ENCODE measurements around the gene LATS2. TPM values are rescaled to one million over a fixed set of nuclear protein-coding genes. Genes with fewer than 3 reads are reported as not detected.
"Not testable (repeated sequence)": the region's sequence is repeated elsewhere in the genome, so short reads cannot be mapped to it uniquely, and the experiment has no call there.

The LATS2 gene
- total RNA-seq, 3 donors from 2014 or later, result 0.71 to 1.3 (median 1.2) TPM

- Mint-ChIP-seq H3K27me3 (ENCODE audit: low read depth) (peaks cover 14% of the 10 kb centered on the region), H3K4me1 (ENCODE audit: low read depth) (peaks cover 3% of the 10 kb centered on the region), H3K4me3 (no peak overlapping the region), H3K36me3 (ENCODE audit: insufficient read depth) (no peaks in the 10 kb centered on the region), H3K9me3 (no peaks in the 10 kb centered on the region)
- DNase-seq, result no peak
- ATAC-seq, result no peak
Measured at GRCh38 chr13:21065686-21066085, 4.3 kb upstream of the LATS2 start.

- ATAC-seq, result no peak
- H3K4me1 Mint-ChIP-seq (ENCODE audit: low read depth), result peaks cover 3% of the 10 kb centered on the region
- H3K27me3 Mint-ChIP-seq (ENCODE audit: low read depth), result peaks cover 29% of the 10 kb centered on the region
- H3K9me3 Mint-ChIP-seq, result no peaks in the 10 kb centered on the region
- H3K36me3 Mint-ChIP-seq (ENCODE audit: insufficient read depth), result no peaks in the 10 kb centered on the region
- DNase-seq, result no peak
- H3K4me3 Mint-ChIP-seq, result peak overlapping the region; percentile 5
Measured at GRCh38 chr13:21063031-21063430, 1.6 kb upstream of the LATS2 start.

- ATAC-seq (peak; percentile 40 to 43), DNase-seq (no peak)
- Mint-ChIP-seq H3K4me1 (ENCODE audit: low read depth) (peaks cover 3% of the 10 kb centered on the region), H3K36me3 (ENCODE audit: insufficient read depth) (no peaks in the 10 kb centered on the region), H3K27me3 (ENCODE audit: low read depth) (peaks cover 39% of the 10 kb centered on the region), H3K9me3 (no peaks in the 10 kb centered on the region), H3K4me3 (peak overlapping the region; percentile 54)
Measured at GRCh38 chr13:21060338-21061028, 903 bp downstream of the LATS2 start.

- H3K27me3 Mint-ChIP-seq (ENCODE audit: low read depth), result peaks cover 40% of the 10 kb centered on the region
- ATAC-seq, result no peak
- DNase-seq, result no peak
- peak overlapping the region; percentile 54 for H3K4me3 Mint-ChIP-seq
- no peaks in the 10 kb centered on the region for H3K9me3 Mint-ChIP-seq
- H3K36me3 Mint-ChIP-seq (ENCODE audit: insufficient read depth), result no peaks in the 10 kb centered on the region
- H3K4me1 Mint-ChIP-seq (ENCODE audit: low read depth), result peaks cover 3% of the 10 kb centered on the region
Measured at GRCh38 chr13:21059641-21060337, 1.6 kb downstream of the LATS2 start.

GRCh38 chr13:21058361-21058760 lies 3.0 kb downstream of the LATS2 start:
- DNase-seq (no peak), ATAC-seq (no peak)
- H3K36me3 Mint-ChIP-seq (ENCODE audit: insufficient read depth), result no peaks in the 10 kb centered on the region
- H3K27me3 Mint-ChIP-seq (ENCODE audit: low read depth), result peaks cover 41% of the 10 kb centered on the region
- peaks cover 3% of the 10 kb centered on the region for H3K4me1 Mint-ChIP-seq (ENCODE audit: low read depth)
- H3K9me3 Mint-ChIP-seq, result no peaks in the 10 kb centered on the region
- H3K4me3 Mint-ChIP-seq, result no peak overlapping the region

GRCh38 chr13:21055511-21056045 lies 5.8 kb downstream of the LATS2 start:
- Mint-ChIP-seq H3K27me3 (ENCODE audit: low read depth) (peaks cover 27% of the 10 kb centered on the region), H3K4me1 (ENCODE audit: low read depth) (peaks cover 3% of the 10 kb centered on the region), H3K4me3 (no peak overlapping the region), H3K36me3 (ENCODE audit: insufficient read depth) (no peaks in the 10 kb centered on the region), H3K9me3 (no peaks in the 10 kb centered on the region)
- DNase-seq (no peak), ATAC-seq (no peak)

GRCh38 chr13:21055016-21055415 lies 6.4 kb downstream of the LATS2 start:
- ATAC-seq (no peak), DNase-seq (no peak)
- H3K36me3 Mint-ChIP-seq (ENCODE audit: insufficient read depth), result no peaks in the 10 kb centered on the region
- H3K9me3 Mint-ChIP-seq, result no peaks in the 10 kb centered on the region
- H3K4me3 Mint-ChIP-seq, result no peak overlapping the region
- H3K27me3 Mint-ChIP-seq (ENCODE audit: low read depth), result peaks cover 25% of the 10 kb centered on the region
- H3K4me1 Mint-ChIP-seq (ENCODE audit: low read depth), result peaks cover 3% of the 10 kb centered on the region

GRCh38 chr13:21054313-21054712 lies 7.1 kb downstream of the LATS2 start:
- ATAC-seq (no peak), DNase-seq (no peak)
- Mint-ChIP-seq H3K27me3 (ENCODE audit: low read depth) (peaks cover 21% of the 10 kb centered on the region), H3K4me1 (ENCODE audit: low read depth) (peaks cover 3% of the 10 kb centered on the region), H3K4me3 (no peak overlapping the region), H3K36me3 (ENCODE audit: insufficient read depth) (no peaks in the 10 kb centered on the region), H3K9me3 (no peaks in the 10 kb centered on the region)

- peaks cover 12% of the 10 kb centered on the region for H3K27me3 Mint-ChIP-seq (ENCODE audit: low read depth)
- DNase-seq, result no peak
- ATAC-seq, result no peak
- H3K36me3 Mint-ChIP-seq (ENCODE audit: insufficient read depth), result no peaks in the 10 kb centered on the region
- peaks cover 3% of the 10 kb centered on the region for H3K4me1 Mint-ChIP-seq (ENCODE audit: low read depth)
- no peaks in the 10 kb centered on the region for H3K9me3 Mint-ChIP-seq
- no peak overlapping the region for H3K4me3 Mint-ChIP-seq
Measured at GRCh38 chr13:21053231-21053630, 8.2 kb downstream of the LATS2 start.

GRCh38 chr13:21051675-21052074 lies 9.7 kb downstream of the LATS2 start:
- Mint-ChIP-seq H3K9me3 (no peaks in the 10 kb centered on the region), H3K36me3 (ENCODE audit: insufficient read depth) (no peaks in the 10 kb centered on the region), H3K4me1 (ENCODE audit: low read depth) (peaks cover 3% of the 10 kb centered on the region), H3K27me3 (ENCODE audit: low read depth) (peaks cover 3% of the 10 kb centered on the region), H3K4me3 (no peak overlapping the region)
- DNase-seq (no peak), ATAC-seq (no peak)

GRCh38 chr13:21050288-21051197 lies 10.8 kb downstream of the LATS2 start:
- Mint-ChIP-seq H3K4me1 (ENCODE audit: low read depth) (peaks cover 3% of the 10 kb centered on the region), H3K9me3 (no peaks in the 10 kb centered on the region), H3K4me3 (no peak overlapping the region), H3K36me3 (ENCODE audit: insufficient read depth) (no peaks in the 10 kb centered on the region), H3K27me3 (ENCODE audit: low read depth) (peaks cover 2% of the 10 kb centered on the region)
- peak in 1 of 2 donors; percentile 21 for ATAC-seq
- no peak for DNase-seq

- DNase-seq; H3K4me3 Mint-ChIP-seq; H3K9me3 Mint-ChIP-seq; H3K36me3 Mint-ChIP-seq (ENCODE audit: insufficient read depth); H3K27me3 Mint-ChIP-seq (ENCODE audit: low read depth); H3K4me1 Mint-ChIP-seq (ENCODE audit: low read depth); ATAC-seq: not testable (repeated sequence)
Measured at GRCh38 chr13:21049731-21050130, 11.7 kb downstream of the LATS2 start.

GRCh38 chr13:21048901-21049698 lies 12.3 kb downstream of the LATS2 start:
- ATAC-seq, result no peak
- Mint-ChIP-seq H3K36me3 (ENCODE audit: insufficient read depth) (no peaks in the 10 kb centered on the region), H3K4me1 (ENCODE audit: low read depth) (peaks cover 3% of the 10 kb centered on the region)

More at GRCh38 chr13:21048901-21049698, 12.3 kb downstream of the LATS2 start:
- no peak for DNase-seq
- H3K9me3 Mint-ChIP-seq, result no peaks in the 10 kb centered on the region
- H3K4me3 Mint-ChIP-seq, result no peak overlapping the region
- peaks cover 3% of the 10 kb centered on the region for H3K27me3 Mint-ChIP-seq (ENCODE audit: low read depth)

Data from activated T-cell treated with anti-CD3 and anti-CD28 coated beads, Interleukin-2, amount 50 U/mL, for 4 hours (primary cell).